GM18507 (cell line): Measurements from ENCODE around the gene ANKRD65.
"Not testable (repeated sequence)": the region's sequence is repeated elsewhere in the genome, so short reads cannot be mapped to it uniquely, and the experiment has no call there.

ENCODE experiments used
- DNase-seq: peaks from one replicate; pipeline ENCODE4 v3.0.0; 2011; ENCODE audit warnings: low read depth; ENCODE audit not compliant: insufficient read length; ENCODE audit errors: extremely low spot score
- FAIRE-seq: peaks from 2 replicates; lab custom pipeline; 2011; peaks lifted over from hg19 to GRCh38; lab: Jason Lieb, UNC

The ANKRD65 gene

GRCh38 chr1:1446631-1447030 is 25.6 kb upstream of the ANKRD65 start:
- FAIRE-seq, DNase-seq: not testable (repeated sequence)

DNA sequence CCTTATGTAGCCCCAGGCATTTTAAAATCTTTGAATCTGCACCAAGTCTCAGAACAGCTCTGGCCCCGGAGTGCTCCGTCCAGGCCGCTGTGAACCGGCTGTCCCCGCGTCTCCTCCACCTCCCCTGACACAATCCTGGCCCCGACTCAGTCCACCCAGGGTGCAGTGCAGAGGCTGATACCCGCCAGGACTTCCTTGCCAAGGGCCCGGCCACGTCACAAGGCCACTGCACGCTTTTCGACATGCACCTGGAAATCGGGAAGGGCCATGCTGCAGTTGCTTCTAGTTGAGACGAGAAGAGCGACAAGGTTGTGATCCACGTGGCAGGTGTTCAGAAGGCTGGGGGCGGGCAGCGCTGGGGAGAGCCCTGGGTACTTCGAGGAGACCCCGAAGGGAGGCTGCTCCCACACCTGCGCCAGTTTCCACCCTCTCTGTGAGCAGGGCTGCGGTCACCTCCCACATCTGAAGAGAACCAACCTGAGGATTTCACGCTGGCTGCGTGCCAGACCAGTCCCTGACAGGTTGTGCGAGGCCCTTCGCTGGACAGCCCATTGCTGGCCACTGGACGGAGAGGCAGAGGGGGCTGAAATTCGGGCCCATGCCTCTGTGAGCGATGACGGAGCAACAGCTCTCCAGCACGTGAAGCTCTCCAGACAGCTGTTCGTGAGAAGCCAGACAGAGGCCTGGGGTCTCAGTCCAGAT is 21.1 kb upstream of the ANKRD65 start:
- DNase-seq = no peak
- no peak for FAIRE-seq

GRCh38 chr1:1441002-1441888 is 20.2 kb upstream of the ANKRD65 start:
- FAIRE-seq = peak; percentile 69
- peak; percentile 77 for DNase-seq

DNA sequence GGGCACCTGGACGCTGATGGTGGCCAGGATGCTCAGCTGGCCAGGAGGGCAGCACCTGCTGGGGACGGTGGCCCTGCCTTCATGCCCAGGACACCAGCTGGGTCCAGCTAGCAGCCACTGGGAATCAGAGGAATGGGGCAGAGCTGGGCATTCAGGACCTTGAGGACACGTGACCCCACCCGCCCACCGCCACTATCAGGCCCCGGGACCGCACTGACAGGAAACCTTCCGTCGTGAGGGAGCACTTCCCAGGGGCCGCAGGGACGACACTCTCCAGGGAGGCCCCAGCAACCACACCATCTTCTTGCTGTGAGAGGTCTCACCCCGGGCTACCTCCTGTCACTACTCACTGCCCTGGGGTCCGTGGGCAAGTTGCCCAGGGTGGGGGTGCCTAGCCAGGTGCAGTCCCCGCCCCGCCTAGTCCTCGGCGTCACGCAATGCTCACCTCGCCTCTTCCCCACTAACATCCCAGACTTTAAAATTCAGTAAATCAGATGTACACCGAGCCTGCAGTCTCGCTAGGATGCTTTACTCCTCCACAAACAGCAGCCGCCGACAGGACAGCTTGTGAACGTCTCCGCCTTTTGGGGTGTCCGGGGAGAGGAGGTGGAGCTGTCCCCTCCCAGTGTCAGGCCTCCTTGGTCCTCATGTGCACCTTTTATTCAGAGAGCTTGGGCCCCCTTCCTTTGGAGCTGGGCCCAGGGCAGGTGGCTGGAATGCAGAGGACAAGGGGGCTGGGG is 19.4 kb upstream of the ANKRD65 start:
- no peak for FAIRE-seq
- DNase-seq = no peak

DNA sequence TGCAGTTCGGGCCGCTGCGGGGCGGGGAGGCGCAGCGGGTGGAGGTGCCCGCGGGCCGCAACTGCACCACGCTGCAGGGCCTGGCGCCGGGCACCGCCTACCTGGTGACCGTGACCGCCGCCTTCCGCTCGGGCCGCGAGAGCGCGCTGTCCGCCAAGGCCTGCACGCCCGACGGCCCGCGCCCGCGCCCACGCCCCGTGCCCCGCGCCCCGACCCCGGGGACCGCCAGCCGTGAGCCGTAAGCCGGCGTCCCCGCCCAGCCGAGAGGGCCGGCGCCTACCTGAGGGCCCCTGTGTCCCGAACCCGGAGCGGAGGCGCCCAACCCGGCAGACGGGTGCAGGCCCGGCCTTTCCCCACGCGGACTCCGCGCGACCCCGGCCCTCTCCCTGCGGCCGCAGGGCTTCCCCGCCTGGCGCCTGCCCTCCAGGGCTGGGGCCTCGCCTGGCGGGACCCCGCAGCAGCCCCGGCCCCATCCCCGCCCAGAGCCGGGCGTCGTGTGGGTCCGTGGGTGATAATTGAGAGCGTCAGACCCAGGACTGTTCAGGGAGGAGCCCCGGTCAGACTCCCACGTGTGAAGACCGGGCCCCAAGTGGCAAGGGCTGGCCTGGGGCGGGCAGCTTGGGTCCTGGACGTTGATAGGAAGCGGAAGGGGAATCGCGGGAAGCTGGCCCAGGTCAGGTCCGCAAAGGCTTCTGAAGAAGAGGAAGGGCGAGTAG is 18.6 kb upstream of the ANKRD65 start:
- DNase-seq (no peak), FAIRE-seq (no peak)

GRCh38 chr1:1438531-1439381 is 17.7 kb upstream of the ANKRD65 start:
- FAIRE-seq = no peak
- DNase-seq = no peak

GRCh38 chr1:1437904-1438376 is 16.9 kb upstream of the ANKRD65 start:
- peak; percentile 81 for DNase-seq
- FAIRE-seq = peak; percentile 97

DNA sequence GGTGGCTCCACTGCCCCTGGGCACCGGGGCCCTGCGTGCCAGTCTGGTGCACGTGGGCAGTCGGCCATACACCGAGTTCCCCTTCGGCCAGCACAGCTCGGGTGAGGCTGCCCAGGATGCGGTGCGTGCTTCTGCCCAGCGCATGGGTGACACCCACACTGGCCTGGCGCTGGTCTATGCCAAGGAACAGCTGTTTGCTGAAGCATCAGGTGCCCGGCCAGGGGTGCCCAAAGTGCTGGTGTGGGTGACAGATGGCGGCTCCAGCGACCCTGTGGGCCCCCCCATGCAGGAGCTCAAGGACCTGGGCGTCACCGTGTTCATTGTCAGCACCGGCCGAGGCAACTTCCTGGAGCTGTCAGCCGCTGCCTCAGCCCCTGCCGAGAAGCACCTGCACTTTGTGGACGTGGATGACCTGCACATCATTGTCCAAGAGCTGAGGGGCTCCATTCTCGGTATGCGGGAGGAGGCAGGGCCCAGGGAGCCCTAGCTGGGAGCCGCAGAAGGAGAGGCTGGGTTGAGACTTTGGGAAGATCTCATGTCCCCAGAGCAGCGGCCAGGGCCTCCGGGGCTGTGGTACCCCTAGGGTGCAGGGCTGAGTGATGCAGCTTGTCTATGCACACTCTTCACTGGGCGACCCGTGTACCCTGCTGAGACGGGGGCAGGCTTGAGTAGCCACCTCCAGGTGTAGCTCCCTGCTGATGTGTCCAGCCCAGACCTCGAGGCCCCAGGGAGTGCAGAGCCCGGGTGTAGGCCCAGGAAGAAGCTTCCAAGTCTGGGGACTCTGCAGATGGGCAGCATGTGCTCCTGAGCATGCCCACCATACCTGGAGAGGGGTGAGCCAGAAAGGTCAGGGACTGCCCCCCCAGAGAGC is 16.2 kb upstream of the ANKRD65 start:
- DNase-seq = no peak
- FAIRE-seq = no peak

DNA sequence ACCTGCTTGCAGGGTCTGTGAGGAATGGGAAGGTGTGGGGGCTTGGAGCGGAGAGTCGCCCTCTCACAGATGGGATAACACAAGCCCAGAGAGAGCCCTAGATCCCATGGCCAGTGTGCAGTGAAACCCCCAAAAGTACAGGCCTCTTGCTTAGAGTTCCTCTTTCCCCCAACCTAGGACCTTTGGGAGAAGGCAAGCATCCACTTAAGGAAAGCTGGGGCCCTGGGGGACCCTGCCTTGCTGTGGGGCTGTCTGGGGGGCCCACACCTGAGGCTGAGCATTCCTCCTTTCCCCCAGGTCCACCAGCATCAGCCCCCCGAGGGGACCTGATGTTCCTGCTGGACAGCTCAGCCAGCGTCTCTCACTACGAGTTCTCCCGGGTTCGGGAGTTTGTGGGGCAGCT is 15.6 kb upstream of the ANKRD65 start:
- FAIRE-seq (no peak), DNase-seq (no peak)

DNA sequence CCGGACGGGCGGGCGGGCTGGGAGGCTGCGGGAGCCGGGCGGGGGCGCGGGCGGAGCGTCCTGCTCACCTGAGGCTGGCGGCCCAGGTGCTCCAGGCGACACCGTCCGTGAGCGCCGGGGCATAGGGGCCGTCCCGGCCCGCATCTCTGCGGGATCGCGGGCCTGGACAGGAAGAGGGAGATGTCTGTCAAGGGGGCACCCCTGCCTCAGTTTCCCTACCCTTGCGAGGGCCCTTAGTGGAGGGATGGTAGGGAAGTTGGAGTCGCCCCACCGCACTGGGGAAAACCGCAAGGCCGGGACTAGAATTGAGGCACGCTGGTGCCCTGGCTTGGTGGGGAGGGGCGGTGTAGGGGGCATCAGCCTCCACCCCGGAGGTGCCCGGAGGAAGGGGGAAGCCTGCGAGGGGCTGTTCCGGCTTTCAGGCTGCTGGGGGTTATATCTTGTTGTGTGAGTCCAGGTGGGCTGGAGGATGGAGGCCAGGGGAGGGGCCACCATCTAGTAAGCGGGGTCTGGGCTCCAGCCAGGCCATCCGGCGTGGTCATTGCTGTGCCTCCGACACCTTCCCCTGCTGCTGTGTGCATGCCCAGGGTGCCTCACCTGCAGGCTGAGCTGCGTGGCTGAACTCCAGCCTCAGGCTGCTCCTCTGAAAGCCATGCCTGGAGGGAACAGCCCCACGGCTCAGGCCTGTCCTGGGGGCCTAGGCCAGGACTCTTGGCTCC is 15.0 kb upstream of the ANKRD65 start:
- no peak for FAIRE-seq

GRCh38 chr1:1435106-1435903 is 14.2 kb upstream of the ANKRD65 start, which contains the start of gene VWA1:
TSS of gene VWA1 (plus strand) at chr1:1435690. CDS start at chr1:1435749, 59 bp downstream.
- peak; percentile 90 for DNase-seq

More for the DNA sequence above, 15.0 kb upstream of the ANKRD65 start:
- DNase-seq = no peak

GRCh38 chr1:1434824-1435105 is 13.7 kb upstream of the ANKRD65 start:
- DNase-seq = no peak
- FAIRE-seq = no peak

More at GRCh38 chr1:1435106-1435903, 14.2 kb upstream of the ANKRD65 start, which contains the start of gene VWA1:
- peak; percentile 69 for FAIRE-seq

GRCh38 chr1:1434131-1434823 is 13.2 kb upstream of the ANKRD65 start:
- FAIRE-seq (no peak), DNase-seq (no peak)

GRCh38 chr1:1433804-1434130 is 12.7 kb upstream of the ANKRD65 start:
- FAIRE-seq = peak; percentile 49
- no peak for DNase-seq

DNA sequence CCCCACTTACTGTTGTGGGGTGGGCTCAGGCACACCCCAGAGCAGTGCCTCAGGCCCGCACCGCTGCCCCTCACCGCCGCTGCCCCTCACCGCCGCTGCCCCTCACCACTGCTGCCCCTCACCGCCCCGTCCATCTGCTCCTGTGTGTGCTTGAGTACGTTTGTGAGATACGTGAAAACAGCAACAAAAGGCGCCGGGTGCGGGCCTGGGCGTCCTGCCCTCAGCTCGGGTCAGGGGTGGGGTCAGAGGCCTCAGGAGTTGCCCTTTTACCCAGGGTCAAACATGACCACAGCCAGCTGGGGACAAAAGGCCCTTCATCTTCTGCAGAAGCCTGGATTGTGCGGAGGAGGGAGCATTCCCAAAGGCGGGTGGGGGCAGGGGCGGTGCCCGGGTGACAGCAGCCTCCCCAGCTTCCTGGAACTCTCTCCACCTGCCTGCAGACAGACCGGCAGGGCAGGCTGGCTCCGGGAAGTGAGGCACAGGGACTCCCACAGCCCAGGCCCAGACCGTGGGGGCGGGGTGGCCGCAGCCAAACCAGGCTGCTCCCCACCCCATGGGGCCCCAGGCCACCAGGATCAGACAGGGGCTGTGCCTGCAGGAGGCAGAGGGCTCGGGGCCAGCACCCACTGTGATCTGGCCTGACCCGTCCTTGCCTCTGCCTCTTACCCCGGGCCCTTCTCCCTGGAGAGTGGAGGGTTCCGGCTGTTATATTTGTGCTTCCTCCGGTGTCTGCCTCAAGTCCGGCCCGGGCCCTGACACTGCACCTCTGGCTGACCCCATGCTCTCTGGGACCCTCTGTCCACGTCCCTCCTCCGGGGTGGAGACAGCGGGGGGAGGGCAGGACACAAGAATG is 12.1 kb upstream of the ANKRD65 start:
- no peak for FAIRE-seq
- no peak for DNase-seq
